Panc1 (cell line): ENCODE results near the gene CELA3A.

ENCODE experiments used
- CTCF ChIP-seq: fragments of 450-650 bp; IDR thresholded peaks from 2 replicates; pipeline ENCODE4 v1.5.1; 2017; ENCODE audit warnings: mild to moderate bottlenecking
- POLR2AphosphoS5 ChIP-seq: IDR thresholded peaks from 2 replicates; pipeline ENCODE4 v1.6.1; 2012; ENCODE audit warnings: mild to moderate bottlenecking, low read depth, low read length, moderate library complexity

DNA sequence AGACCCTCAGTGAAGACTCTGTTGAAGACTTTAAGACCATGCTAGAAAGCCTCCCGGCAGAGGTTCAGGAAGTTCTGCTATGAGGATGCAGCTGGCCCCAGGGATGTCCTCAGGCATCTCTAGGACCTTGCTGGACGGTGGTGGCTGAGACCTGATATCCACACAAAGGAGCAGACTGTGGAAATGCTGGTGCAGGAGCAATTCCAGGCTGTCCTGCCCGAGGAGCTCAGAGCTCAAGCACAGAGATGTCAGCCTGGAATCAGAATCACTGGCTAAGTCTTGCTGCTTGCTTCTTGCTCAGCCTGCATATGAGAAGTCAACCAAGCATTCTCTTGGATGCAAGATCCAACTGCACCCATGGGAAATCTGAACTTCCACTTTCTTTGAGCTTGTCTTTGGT, 29.0 kb downstream of the CELA3A start:
- TF ChIP-seq POLR2AphosphoS5 (no peak), CTCF (no peak)
